Mammary epithelial cell (primary cell): ENCODE data around the gene APOA1.

Experiments used
- EZH2 ChIP-seq: IDR thresholded peaks from 2 replicates; pipeline ENCODE4 v1.6.1; 2012; ENCODE audit warnings: low read length, inconsistent platforms, borderline replicate concordance
- TF ChIP-seq, protein P1 (sequence below), 2 donors: IDR thresholded peaks in 1 of 2; conservative IDR thresholded peaks in 1 of 2; 2 replicates each; pipeline ENCODE4 v1.5.1; 2011 to 2012; ENCODE audit warnings: inconsistent platforms in 2 of 2, low read length in 2 of 2, mild to moderate bottlenecking in 2 of 2, control low read depth in 1 of 2, low read depth in 1 of 2; ENCODE audit not compliant: insufficient read depth in 1 of 2; ENCODE audit errors: extremely low read depth in 1 of 2

DNA sequence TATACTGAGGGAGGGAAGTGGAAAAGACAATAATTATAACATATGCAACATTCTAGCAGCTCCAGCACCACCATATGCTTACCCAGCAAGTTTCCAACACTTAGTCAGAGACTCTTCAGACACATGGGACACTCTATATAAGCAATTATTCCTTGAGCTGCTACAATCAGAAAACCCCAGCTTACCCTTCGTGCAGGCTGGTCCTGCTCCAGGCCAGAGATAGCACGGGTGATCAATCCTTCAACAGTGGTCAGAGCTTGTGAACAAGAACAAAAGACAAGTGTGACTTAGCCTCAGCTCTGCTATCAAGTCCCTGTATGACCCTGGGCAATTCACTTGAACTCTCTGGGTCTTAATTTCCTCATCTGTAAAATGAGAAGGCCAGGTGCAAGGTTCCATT is 51.1 kb downstream of the APOA1 start:
- TF ChIP-seq, protein P1, sequence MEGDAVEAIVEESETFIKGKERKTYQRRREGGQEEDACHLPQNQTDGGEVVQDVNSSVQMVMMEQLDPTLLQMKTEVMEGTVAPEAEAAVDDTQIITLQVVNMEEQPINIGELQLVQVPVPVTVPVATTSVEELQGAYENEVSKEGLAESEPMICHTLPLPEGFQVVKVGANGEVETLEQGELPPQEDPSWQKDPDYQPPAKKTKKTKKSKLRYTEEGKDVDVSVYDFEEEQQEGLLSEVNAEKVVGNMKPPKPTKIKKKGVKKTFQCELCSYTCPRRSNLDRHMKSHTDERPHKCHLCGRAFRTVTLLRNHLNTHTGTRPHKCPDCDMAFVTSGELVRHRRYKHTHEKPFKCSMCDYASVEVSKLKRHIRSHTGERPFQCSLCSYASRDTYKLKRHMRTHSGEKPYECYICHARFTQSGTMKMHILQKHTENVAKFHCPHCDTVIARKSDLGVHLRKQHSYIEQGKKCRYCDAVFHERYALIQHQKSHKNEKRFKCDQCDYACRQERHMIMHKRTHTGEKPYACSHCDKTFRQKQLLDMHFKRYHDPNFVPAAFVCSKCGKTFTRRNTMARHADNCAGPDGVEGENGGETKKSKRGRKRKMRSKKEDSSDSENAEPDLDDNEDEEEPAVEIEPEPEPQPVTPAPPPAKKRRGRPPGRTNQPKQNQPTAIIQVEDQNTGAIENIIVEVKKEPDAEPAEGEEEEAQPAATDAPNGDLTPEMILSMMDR (conservative IDR thresholded peaks at IDR 0.05 in 1 of 2, IDR thresholded peaks at IDR 0.05 in 1 of 2; ENCODE audit: extremely low read depth in 1 of 2, insufficient read depth in 1 of 2, low read depth in 1 of 2, low read length in 2 of 2): no peak
- no peak for TF ChIP-seq EZH2
